HL-60/S4 treated with phorbol 12-myristate 13-acetate at 8.2 ng/mL for 4 days and 3 days (cell line): ENCODE data around the gene PRXL2C.
"Not testable (repeated sequence)": the region's sequence is repeated elsewhere in the genome, so short reads cannot be mapped to it uniquely, and the experiment has no call there.

Source experiments
- in situ Hi-C: fragments of 300-500 bp; cut with MboI; formaldehyde crosslinking; loops from 2 replicates; pipeline ENCODE4 v1.15.0; 2022; ENCODE audit warnings: low sequenced_read_pairs

Gene PRXL2C, protein sequence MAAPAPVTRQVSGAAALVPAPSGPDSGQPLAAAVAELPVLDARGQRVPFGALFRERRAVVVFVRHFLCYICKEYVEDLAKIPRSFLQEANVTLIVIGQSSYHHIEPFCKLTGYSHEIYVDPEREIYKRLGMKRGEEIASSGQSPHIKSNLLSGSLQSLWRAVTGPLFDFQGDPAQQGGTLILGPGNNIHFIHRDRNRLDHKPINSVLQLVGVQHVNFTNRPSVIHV

DNA sequence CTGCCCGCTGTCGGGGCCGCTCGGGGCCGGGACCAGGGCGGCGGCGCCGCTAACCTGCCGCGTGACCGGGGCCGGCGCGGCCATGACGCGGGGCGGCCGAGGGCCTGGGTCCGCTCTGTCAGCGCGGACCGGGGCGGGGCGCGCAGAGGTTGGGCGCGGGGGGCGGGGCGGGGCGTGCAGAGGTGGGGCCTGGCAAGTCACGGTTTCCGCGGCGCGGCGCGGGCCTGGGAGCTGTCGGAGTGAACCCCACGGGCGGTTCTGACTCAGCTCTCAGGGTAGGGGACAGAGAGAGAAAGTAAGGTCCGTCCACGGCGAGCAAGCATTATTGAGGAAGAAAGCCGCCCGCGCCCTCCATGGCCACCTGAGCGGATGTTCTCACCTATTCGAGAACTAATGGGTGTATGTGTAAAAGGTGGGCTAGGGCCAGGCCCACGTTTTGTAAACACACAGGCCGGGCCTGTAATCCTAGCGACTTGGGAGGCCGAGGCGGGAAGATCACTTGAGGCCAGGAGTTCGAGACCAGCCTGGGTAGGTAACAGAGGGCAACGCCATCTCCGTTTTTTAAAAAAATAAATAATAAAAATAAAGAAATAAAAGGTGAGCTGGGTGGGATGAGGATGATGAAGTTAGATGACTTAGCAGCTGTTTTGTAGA is at the start of gene PRXL2C:
PRXL2C (minus strand) TSS at position 120 of the 654 bp plus-strand sequence; CDS start at position 84, 36 bp downstream.
- in situ Hi-C loops, result loop anchor here (10.0 to 25.0 kb wide), 2 partner anchors 211 to 318 kb away; no protein-coding TSS in a partner anchor

DNA sequence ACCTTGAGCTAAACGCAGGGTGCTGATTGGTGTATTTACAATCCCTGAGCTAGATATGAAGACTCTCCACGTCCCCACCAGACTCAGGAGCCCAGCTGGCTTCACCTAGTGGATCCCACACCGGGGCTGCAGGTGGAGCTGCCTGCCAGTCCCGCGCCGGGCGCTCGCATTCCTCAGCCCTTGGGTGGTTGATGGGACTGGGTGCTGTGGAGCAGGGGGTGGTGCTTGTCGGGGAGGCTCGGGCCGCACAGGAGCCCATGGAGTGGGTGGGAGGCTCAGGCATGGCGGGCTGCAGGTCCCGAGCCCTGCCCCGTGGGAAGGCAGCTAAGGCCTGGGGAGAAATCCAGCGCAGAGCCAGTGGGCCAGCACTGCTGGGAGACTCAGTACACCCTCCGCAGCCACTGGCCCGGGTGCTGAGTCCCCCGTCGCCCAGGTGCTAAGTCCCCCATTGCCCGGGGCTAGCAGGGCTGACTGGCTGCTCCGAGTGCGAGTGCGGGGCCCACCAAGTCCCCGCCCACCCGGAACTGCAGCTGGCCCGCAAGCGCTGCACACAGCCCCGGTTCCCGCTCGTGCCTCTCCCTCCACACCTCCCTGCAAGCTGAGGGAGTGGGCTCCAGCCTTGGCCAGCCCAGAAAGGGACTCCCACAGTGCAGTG is 45.7 kb upstream of the PRXL2C start:
- in situ Hi-C loops, result not testable (repeated sequence)

DNA sequence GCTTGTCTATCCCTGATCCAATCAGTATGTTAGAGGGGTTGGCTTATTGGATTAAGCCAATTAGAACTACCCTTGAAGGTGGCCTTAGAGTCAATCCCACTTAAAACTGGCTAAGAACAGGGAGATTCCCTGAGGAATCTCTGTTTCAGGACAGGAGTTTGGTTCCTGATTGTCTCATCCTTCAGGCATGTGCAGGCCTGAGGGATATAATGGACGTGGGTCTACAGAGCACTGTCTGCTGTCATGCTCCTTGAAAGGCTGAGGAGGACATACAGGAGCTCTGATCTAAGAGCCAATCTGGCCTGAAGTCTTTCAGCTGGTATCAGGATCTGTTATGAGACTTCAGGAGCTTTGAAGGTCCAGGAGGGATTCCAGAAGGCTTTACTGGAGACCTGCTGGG is 36.2 kb upstream of the PRXL2C start:
- in situ Hi-C loops, result no loop called here

DNA sequence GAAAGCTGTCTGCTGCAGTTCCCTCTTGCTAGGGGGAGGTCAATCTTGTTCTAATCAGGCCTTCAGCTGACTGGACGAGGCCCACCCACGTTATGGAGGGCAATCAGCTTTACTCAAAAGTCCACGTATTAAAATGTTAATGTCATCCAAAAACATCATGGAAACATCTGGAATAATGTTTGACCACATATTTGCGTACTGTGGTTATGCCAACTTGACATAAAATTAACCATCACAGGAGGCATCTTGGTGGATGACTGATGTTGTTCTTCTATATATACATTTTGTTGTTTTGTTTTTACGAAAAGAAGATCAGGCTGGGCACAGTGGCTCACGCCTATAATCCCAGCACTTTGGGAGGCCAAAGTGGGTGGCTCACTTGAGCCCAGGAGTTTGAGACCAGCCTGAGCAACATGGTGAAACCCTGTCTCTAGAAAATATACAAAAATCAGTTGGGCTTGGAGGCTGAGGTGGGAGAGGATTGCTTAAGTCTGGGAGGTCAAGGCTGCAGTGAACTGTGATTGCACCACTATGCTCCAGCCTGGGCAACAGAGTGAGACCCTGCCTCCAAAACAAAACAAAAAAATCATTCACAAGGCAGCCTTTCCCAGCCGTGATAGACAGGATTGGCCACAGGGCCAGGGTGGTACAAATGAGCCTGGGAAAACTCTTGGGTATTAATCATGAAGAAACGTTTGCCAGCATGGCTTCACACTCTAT is 33.8 kb upstream of the PRXL2C start:
- in situ Hi-C loops, result no loop called here

DNA sequence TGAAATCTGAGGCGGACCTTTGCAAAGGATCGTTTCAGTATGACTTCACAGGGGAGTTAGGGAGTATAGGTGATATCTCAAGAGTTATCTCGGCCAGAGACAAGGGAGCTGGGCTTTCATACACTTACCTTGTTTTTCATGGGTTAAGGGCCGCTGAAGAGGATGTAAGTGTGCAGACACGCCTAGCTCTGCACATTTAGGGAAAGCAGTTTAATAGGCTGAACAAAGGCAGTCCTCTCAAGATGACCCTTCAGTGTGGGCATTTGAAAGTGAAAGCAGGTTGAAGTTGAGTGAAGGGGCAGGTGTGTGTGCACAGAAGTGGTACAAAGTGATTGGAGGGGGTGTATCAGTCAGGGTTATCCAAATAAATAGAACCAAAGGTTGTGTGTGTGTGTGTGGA is 33.1 kb upstream of the PRXL2C start:
- in situ Hi-C loops, result no loop called here

DNA sequence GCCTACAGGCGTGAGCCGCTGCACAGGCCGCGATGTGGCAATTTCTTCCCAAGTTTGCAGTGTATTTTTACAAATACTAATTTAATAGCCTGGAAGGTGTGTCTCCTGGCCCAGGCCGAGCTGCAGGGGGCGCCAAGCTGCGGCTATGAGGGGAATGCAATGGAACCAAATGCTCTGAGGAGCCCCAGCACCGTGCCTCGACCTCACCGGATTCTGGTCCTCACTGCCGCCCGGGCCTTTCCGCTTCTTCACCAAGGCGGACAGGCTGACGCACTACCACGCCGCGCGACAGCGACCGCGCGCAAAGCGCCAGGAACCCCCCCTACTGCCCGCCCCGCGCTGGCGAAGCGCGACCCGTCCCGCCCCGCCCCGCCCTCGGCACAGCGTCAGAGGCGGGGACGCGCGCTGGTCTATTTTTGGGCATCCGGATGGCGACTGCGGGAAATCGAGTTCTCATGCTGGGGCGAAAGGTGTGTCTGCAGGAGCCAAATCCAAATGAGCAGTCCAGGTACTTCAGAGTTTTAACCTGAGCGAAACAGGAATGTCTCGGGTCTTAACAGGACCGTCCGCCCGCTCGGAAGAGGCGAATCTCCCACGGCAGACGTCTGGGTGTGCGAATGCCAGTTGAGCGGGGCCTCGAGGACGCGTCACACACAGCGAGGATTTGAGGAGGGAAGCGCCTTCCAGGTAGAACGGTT is 31.7 kb upstream of the PRXL2C start:
- in situ Hi-C loops, result no loop called here

DNA sequence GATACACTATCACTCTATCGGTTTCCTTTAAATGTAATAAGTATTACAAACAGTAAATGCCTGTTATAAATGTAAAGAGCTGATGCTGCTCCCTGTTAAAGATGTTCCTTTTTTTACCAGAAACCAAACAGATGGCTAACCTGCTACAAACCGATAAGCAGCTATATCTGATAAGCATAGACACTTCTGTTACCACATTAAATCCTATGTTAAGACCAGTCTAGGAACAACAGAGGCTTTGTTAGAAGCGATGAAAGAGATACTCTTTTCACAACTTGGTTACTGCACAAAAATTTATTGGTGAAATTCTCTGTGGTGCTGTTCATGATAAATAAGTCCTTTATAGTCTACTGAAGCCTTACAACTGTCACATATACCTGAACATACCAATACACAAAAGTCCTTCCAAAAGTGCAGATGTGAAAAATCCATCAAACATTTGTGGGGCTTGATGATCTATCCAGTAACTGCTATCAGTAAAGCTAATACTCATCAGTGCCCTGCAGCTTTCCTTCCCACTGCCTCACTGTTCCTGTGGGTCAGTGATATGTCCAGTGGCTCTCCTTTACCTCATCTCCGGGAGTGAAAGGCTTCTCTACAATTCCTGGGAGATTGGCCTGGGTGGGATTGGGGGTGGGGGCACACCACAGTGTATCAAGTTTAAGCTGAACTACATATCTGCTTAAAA is 25.8 kb upstream of the PRXL2C start:
- in situ Hi-C loops, result no loop called here

DNA sequence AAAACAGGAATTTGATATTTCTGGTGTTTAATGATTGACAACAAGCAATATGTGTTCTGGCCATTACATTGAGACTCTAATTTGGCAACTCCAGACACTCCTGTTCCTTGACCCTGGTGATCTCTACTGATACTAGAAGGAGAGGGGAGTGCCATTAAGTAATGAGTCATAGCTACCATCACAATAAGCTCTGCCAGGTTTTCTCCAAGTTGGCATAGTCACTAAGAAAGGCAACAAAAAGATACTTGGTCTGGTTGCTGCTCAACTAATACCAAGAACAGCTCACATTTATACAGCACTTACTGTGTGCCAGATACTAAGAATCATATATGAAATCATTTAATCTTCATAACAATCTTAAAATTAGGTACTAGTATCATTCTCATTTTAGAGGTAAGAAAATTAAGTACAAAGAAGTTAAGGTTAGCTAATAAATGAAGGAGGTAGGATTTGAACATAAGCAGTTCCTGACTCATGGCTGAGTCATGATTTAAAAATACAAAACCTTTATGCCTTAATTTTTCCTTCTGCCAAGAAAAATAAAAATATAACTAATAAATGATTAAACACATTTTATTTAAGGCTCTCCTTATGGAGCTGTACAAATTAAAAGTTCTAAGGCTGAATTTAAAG is 19.9 kb upstream of the PRXL2C start:
- in situ Hi-C loops, result loop anchor here (25.0 kb wide), 1 partner anchor 338 kb away; no protein-coding TSS in a partner anchor

DNA sequence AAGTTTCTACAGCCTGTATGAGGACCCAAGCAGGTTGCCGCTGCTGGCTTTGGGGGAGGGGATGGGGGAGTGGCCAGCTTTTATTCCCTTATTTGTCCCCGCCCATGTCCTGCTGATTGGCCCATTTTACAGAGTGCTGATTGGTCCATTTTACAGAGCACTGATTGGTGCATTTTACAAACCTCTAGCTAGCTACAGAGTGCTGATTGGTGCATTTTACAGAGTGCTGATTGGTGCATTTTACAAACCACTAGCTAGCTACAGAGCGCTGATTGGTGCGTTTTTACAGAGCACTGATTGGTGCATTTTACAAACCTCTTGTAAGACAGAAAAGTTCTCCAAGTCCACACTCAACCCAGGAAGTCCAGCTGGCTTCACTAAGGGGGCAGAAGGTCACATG is 18.7 kb upstream of the PRXL2C start:
- in situ Hi-C loops, result loop anchor here (25.0 kb wide), 1 partner anchor 336 kb away; no protein-coding TSS in a partner anchor

DNA sequence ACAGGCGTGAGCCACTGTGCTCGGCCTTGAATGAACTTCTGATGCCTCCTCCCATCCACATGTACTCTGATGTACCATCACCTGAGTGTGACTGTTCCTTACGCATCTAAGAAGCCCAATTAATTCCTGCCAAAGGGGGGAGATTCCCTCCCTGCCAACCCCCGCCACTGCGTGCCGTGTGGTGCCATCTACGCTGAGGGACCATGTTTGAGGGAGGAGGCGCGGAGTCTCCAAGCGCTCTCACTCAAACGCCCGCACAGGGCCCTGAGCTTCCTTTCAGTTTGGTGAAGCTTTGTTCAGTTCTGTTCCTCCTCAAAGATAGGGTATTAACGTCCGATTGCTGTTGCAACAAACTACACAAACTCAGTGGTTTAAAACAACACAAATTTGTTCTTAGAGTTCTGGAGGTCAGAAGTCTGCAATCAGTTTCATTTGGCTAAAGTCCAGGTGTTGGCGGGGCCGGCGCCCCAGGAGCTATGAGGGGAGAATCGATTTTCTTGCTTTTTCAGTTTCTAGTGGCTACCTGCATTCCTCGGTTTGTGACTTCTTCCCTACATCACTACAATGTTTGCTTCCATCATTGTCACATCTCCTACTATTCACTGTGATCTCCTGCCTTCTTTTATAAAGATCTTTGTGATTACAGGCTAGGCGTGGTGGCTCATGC is 13.9 kb upstream of the PRXL2C start:
- in situ Hi-C loops, result loop anchor here (25.0 kb wide), 1 partner anchor 332 kb away; no protein-coding TSS in a partner anchor

DNA sequence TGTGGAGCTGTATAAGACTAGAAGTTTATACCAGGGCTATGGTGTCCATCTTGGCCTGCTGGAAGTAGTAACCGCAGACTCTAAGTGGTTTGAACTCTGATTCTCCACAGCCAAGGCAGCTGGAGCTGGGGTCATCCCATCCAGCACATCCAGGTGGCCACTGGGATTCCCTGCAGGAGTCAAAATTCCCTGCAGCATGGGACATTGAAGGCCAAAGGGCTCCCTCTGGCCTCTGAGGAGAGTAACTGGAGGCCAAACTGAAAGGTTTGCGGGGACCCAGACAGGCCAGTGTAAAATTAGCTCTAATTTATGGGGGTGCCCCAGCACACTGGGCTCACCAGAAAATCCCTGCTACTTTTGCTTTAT is 12.2 kb upstream of the PRXL2C start:
- in situ Hi-C loops, result loop anchor here (25.0 kb wide), 1 partner anchor 330 kb away; no protein-coding TSS in a partner anchor

DNA sequence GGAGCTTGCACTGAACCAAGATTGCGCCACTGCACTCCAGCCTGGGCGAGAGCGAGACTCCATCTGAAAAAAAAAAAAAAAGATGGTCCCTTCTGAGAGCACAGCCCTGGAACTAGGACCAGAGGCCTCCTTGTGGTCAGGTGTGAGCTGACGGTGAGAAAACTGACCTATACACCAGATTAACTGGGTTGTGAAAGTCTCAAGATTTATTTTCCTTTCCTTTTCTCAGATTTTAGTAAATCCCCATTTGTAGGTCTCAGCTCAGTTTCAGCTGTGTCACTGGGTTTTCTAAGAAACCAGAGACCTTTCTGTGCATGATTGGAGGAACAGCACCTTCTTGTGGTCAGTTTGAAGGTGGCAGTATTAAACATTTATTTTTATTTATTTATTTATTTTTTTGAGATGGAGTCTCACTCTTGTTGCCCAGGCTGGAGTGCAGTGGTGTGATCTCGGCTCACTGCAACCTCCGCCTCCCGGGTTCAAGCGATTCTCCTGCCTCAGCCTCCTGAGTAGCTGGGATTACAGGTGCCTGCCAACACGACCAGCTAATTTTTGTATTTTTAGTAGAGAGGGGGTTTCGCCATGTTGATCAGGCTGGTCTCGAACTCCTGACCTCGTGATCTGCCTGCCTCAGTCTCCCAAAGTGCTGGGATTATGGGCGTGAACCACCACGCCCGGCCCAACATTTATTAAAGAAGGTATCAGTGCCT is 11.7 kb upstream of the PRXL2C start:
- in situ Hi-C loops, result loop anchor here (25.0 kb wide), 1 partner anchor 330 kb away; no protein-coding TSS in a partner anchor

DNA sequence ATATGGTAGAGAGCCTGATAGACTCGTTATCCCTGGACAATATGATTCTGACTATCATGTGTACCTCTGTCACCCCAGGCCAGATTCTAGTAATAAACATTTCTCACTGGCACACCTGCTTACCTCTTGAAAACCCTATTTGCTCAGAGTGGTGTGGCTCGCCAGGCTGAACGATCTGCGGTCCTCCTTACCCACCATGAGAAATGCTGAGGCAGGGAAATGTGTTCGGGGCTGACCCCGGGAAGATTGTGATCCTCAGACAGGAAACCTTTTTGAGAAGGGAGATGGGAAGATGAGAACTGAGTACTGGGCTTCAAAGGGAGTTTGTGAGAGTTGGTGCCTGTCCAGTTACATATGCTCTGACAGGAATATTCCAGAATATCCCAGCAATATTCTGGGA is 10.7 kb upstream of the PRXL2C start:
- in situ Hi-C loops, result loop anchor here (25.0 kb wide), 1 partner anchor 328 kb away; no protein-coding TSS in a partner anchor

DNA sequence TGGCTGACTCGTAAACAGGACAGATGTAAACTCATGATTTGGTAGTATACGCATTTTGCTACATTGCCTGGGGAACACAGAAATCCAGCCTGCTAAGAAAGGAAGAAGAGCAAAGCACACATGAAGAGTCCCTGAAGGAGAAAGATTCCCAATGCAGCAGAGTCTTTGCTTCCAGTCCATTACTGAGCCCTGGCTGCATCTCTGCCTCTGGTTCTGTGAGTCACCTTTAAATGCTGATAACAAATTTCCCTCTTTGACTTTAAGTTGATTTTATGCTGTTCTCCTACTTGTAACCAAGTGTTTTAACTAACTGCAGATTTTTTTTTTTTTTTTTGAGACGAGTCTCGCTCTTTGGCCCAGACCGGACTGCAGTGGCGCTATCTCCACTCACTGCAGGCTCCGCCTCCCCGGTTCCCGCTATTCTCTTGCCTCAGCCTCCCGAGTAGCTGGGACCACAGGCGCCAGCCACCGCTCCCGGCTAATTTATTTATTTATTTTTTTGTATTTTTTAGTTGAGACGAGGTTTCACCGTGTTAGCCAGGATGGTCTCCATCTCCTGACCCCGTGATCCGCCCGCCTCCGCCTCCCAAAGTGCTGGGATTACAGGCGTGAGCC is 8.5 kb upstream of the PRXL2C start:
- in situ Hi-C loops, result loop anchor here (25.0 kb wide), 1 partner anchor 326 kb away; no protein-coding TSS in a partner anchor

DNA sequence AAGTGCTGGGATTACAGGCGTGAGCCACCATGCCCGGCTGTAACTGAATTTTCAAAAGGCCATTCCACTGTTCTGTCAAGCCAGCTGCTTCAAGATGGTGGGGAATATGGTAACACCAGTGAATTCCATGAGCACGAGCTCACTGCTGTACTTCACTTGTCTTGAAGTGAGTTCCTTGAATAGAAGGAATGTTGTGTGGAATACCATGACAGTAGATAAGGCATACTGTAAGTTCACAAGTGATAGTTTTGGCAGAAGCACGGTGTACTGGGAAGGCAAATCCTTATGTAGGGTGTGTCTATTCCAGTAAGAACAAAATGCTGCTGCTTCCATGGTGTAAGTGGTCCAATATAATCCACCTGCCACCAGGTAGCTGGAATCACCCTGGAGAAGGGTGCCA is 6.6 kb upstream of the PRXL2C start:
- in situ Hi-C loops, result loop anchor here (25.0 kb wide), 1 partner anchor 324 kb away; no protein-coding TSS in a partner anchor

DNA sequence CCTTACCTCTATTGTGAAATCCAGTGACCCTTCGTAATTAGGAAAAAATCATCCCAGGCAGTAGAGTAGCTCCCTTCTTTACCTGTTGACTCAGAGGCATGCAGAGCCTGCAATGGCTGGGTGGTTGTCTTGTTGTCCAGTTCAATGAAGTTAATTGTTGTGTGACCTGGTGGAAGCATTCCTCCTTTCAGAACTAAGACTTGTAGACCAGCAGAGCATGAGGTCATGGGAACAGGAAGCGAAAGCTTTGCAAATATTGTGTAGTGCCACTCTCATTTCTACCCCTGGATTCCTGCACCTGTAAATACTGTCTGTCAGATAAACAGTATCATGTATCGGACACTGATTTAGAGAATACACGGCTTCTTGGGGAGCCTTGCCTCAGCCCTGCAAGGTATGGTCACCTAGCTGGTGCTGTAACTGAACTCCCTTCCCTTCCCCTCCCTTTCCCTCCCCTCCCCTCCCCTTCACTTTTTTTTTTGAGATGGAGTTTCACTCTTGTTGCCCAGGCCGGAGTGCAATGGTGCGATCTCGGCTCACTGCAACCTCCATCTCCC is 5.7 kb upstream of the PRXL2C start:
- in situ Hi-C loops, result loop anchor here (25.0 kb wide), 1 partner anchor 323 kb away; no protein-coding TSS in a partner anchor
